SK-N-MC (cell line): ENCODE results near the gene UGGT2.
"Not testable (repeated sequence)": the region's sequence is repeated elsewhere in the genome, so short reads cannot be mapped to it uniquely, and the experiment has no call there.

Source experiments
- DNase-seq: peaks from one replicate; pipeline ENCODE4 v3.0.0-alpha.2; 2011; ENCODE audit warnings: low read depth, low spot score
- H3K27ac ChIP-seq: fragments of 200-600 bp; sonication (generic); 2 replicates; pipeline ENCODE4 v1.5.1; 2016; ENCODE audit warnings: mixed run types
- H3K36me3 ChIP-seq: fragments of 200-600 bp; sonication (generic); 2 replicates; pipeline ENCODE4 v1.6.1; 2017; ENCODE audit warnings: antibody characterized with exemption, low read length, mixed read lengths; ENCODE audit not compliant: insufficient read depth
- H3K4me3 ChIP-seq: fragments of 200-600 bp; sonication (generic); 2 replicates; pipeline ENCODE4 v1.5.1; 2016
- H3K9ac ChIP-seq: fragments of 200-600 bp; sonication (generic); 2 replicates; pipeline ENCODE4 v1.8.0; 2017; ENCODE audit warnings: mixed run types, mixed read lengths; ENCODE audit not compliant: insufficient read length
- H3K9me3 ChIP-seq: fragments of 200-600 bp; sonication (generic); 2 replicates; pipeline ENCODE4 v1.6.1; 2017; ENCODE audit warnings: low read depth, mild to moderate bottlenecking, antibody characterized with exemption, low read length, moderate library complexity, mixed read lengths
- EZH2 ChIP-seq: fragments of 200-600 bp; sonication (generic); IDR thresholded peaks from one replicate; pipeline ENCODE4 v1.6.1; 2017; ENCODE audit warnings: antibody characterized with exemption
- FOXP2 ChIP-seq: optimal IDR thresholded peaks from 2 replicates; pipeline ENCODE3; 2011; ENCODE audit warnings: mild to moderate bottlenecking, moderate library complexity; ENCODE audit not compliant: insufficient read depth; ENCODE audit errors: extremely low read length, control extremely low read depth
- POLR2AphosphoS5 ChIP-seq: IDR thresholded peaks from 2 replicates; pipeline ENCODE4 v1.6.1; 2012; ENCODE audit warnings: mild to moderate bottlenecking, low read depth, low read length, borderline replicate concordance

UGGT2 gene

DNA sequence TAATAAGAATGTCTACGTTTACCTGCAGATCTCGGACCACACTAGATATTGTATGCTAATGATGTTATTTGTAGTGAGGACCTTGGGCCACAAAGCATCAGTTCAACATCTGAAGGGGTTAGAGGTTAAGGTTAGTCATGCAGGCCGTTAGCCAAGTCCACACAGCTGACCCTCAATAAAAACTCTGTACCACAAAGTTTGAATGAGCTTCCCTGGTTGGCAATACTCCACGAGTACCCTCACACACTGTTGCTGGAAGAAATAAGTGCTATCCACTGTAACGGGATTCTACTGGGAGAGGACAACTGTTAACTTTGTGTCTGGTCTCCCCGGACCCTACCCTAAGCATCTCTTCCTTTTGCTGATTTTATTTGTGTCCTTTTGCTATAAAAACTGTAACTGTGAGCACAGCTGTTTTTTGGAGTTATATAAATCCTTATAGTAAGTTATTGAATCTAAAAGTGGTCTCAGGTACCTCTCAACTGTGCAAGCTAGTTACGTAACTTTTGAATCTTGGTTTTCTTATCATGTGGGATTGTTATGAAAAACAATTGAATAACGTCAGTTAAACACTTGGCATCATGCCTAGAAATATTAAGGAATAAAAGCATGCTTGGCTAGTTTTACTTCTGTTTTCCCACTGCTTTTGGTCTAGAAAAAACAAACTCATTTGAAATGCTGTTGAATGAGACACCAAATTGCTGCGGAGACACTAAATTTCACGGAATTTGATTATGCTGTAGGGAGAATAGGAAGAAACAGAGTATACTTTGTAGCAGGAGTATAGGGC, 194.7 kb downstream of the UGGT2 start:
- Histone ChIP-seq H3K27ac (no peak overlapping the region), H3K9ac (no peak overlapping the region), H3K36me3 (no peaks in the 10 kb centered on the region), H3K9me3 (no peaks in the 10 kb centered on the region), H3K4me3 (no peak overlapping the region)
- DNase-seq, result no peak
- TF ChIP-seq POLR2AphosphoS5 (no peak), EZH2 (no peak), FOXP2 (no peak)

DNA sequence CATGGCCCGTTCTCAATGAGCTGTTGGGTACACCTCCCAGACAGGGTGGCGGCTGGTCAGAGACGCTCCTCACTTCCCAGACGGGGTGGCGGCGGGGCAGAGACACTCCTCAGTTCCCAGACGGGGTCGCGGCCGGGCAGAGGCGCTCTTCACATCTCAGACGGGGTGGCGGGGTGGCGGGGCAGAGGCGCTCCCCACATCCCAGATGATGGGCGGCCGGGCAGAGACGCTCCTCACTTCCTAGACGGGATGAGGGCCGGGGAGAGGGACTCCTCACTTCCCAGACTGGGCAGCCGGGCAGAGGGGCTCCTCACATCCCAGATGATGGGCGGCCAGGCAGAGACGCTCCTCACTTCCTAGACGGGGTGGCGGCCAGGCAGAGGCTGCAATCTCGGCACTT, 207.5 kb downstream of the UGGT2 start:
- not testable (repeated sequence) for H3K4me3 ChIP-seq, H3K36me3 ChIP-seq, H3K9ac ChIP-seq, H3K9me3 ChIP-seq, H3K27ac ChIP-seq, DNase-seq

DNA sequence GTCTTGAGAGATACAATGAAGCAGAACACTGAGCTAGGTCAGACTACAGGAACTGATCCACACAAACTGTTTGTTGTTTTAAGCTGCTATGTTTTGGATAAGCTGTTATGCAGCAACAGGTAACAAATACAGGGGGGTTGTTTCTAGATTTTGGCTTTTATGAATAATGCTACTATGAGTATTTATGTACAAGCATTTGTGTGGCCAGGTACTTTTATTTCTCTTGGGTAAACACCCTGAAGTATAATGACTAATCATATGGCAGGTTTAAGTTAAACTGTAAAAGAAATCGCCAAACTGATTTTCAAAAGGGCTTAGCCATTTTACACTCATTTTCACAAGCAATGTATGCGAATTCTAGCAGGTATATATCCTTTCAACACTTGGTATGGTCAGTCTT, 210.3 kb downstream of the UGGT2 start:
- no peak overlapping the region for H3K27ac ChIP-seq
- no peak overlapping the region for H3K9ac ChIP-seq
- no peak for DNase-seq
- no peak for TF ChIP-seq EZH2
- no peak for TF ChIP-seq POLR2AphosphoS5
- no peak for TF ChIP-seq FOXP2
- H3K9me3 ChIP-seq, result no peaks in the 10 kb centered on the region
- H3K36me3 ChIP-seq, result no peaks in the 10 kb centered on the region
- H3K4me3 ChIP-seq, result no peak overlapping the region

DNA sequence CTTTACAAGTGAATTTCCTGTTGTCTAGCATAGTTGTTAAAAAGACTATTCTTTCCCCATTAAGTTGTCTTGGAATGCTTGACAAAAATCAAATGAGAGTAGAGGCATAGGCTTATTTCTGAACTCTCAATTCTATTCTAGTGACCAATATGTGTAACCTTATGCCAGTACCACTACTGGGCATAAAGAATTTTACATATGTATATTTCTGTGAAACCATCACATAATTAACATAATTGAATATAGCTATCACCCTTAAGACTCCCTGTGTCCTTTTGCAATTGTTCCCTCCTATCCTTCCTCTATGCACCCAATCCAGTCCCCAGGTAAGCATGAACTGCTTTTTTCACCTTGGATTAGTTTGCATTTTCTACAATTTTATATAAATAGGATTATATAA, 211.3 kb downstream of the UGGT2 start:
- TF ChIP-seq POLR2AphosphoS5, result no peak
- TF ChIP-seq FOXP2, result no peak
- TF ChIP-seq EZH2, result no peak
- DNase-seq, result no peak
- Histone ChIP-seq H3K9me3 (no peaks in the 10 kb centered on the region), H3K27ac (no peak overlapping the region), H3K36me3 (no peaks in the 10 kb centered on the region), H3K4me3 (no peak overlapping the region), H3K9ac (no peak overlapping the region)

- Histone ChIP-seq H3K9me3 (no peaks in the 10 kb centered on the region), H3K36me3 (no peaks in the 10 kb centered on the region), H3K27ac (no peak overlapping the region), H3K4me3 (no peak overlapping the region), H3K9ac (no peak overlapping the region)
- no peak for TF ChIP-seq FOXP2
- no peak for TF ChIP-seq EZH2
- TF ChIP-seq POLR2AphosphoS5, result no peak
- peak; percentile 42 for DNase-seq
These were observed 219.0 kb downstream of the UGGT2 start for GRCh38 chr13:95834134-95834765.

- H3K36me3 ChIP-seq, result no peaks in the 10 kb centered on the region
- no peak for DNase-seq
- no peak overlapping the region for H3K9ac ChIP-seq
- TF ChIP-seq FOXP2, result no peak
- no peak for TF ChIP-seq POLR2AphosphoS5
- TF ChIP-seq EZH2, result no peak
- H3K27ac ChIP-seq, result no peak overlapping the region
- no peak overlapping the region for H3K4me3 ChIP-seq
- H3K9me3 ChIP-seq, result no peaks in the 10 kb centered on the region
These were observed 219.5 kb downstream of the UGGT2 start for GRCh38 chr13:95833719-95834118.

DNA sequence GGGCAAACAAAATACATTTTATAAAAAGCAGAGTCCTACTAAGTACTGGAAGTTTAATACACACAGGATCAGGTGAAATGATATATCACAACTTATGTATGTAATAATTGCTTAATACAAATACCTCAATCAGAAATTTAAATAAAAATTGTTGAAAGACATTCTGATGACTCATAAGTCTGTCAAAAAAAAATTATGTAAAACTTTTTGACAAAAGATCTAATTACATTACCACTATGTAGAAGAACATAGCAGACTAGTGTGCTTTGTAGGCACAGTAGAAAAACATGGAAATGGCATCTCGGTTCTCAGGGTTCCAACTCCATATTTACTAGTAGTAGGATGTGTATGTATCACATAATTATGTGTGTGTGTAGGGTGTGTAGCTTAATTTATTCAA, 220.1 kb downstream of the UGGT2 start:
- Histone ChIP-seq H3K36me3 (no peaks in the 10 kb centered on the region), H3K9me3 (no peaks in the 10 kb centered on the region), H3K27ac (no peak overlapping the region), H3K9ac (no peak overlapping the region), H3K4me3 (no peak overlapping the region)
- TF ChIP-seq FOXP2, result no peak
- TF ChIP-seq POLR2AphosphoS5, result no peak
- no peak for TF ChIP-seq EZH2
- DNase-seq, result no peak

DNA sequence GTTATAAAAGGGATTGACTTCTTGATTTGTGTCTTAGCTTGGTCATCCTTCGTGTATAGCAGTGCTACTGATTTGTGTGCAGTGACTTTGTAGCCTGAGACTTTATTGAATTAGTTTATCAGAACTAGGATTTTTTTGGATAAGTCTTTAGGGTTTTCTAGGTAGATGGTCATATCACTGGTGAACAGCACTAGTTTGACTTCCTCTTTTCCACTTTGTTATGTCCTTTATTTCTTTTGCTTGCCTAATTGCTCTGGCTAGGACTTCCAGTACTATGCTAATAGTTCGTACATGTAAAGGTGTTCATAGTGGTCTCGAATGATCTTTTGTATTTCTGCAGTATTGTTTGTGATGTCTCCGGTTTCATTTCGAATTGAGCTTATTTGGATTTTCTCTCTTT, 230.9 kb downstream of the UGGT2 start:
- no peaks in the 10 kb centered on the region for H3K9me3 ChIP-seq
- TF ChIP-seq EZH2, result no peak
- TF ChIP-seq POLR2AphosphoS5, result no peak
- TF ChIP-seq FOXP2, result no peak
- no peak overlapping the region for H3K9ac ChIP-seq
- no peak overlapping the region for H3K27ac ChIP-seq
- no peak overlapping the region for H3K4me3 ChIP-seq
- H3K36me3 ChIP-seq, result no peaks in the 10 kb centered on the region
- DNase-seq, result no peak

- H3K27ac ChIP-seq, result no peak overlapping the region
- H3K36me3 ChIP-seq, result no peaks in the 10 kb centered on the region
- no peak overlapping the region for H3K4me3 ChIP-seq
- H3K9me3 ChIP-seq, result no peaks in the 10 kb centered on the region
- DNase-seq, result no peak
- TF ChIP-seq EZH2 (no peak), FOXP2 (no peak), POLR2AphosphoS5 (no peak)
- H3K9ac ChIP-seq, result no peak overlapping the region
These were observed 238.7 kb downstream of the UGGT2 start for GRCh38 chr13:95814495-95814894.
